Measurements from ENCODE around the gene DUSP15.

DNA sequence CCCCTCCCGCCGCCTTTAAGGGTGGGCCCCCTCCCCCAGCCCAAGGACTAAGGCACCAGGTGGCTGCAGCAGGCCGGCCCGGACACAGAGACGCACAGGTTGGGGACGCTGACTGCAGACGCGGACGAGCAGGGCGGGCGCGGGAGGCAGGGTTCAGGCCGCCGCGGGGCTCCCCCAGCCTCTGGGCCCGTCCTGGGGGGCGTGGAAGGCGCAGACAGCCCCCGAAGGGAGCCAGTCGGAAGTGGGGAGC is 9.3 kb downstream of the DUSP15 start:
- TF ChIP-seq, protein P1, sequence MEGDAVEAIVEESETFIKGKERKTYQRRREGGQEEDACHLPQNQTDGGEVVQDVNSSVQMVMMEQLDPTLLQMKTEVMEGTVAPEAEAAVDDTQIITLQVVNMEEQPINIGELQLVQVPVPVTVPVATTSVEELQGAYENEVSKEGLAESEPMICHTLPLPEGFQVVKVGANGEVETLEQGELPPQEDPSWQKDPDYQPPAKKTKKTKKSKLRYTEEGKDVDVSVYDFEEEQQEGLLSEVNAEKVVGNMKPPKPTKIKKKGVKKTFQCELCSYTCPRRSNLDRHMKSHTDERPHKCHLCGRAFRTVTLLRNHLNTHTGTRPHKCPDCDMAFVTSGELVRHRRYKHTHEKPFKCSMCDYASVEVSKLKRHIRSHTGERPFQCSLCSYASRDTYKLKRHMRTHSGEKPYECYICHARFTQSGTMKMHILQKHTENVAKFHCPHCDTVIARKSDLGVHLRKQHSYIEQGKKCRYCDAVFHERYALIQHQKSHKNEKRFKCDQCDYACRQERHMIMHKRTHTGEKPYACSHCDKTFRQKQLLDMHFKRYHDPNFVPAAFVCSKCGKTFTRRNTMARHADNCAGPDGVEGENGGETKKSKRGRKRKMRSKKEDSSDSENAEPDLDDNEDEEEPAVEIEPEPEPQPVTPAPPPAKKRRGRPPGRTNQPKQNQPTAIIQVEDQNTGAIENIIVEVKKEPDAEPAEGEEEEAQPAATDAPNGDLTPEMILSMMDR (IDR thresholded peaks at IDR 0.05), result no peak
- TF ChIP-seq POLR2A (IDR thresholded peaks at IDR 0.05), result no peak
